Common myeloid progenitor, CD34-positive (primary cell): ENCODE measurements around the gene LACC1.

Experiments used
- CTCF ChIA-PET: fragments of 350-600 bp; sonication (Branson Sonifier 250); formaldehyde crosslinking; loops from one replicate; lab custom pipeline; 2021; ENCODE audit warnings: antibody characterized with exemption; lab: Charles Lee
- POLR2A ChIA-PET: fragments of 350-600 bp; sonication (Branson Sonifier 250); formaldehyde crosslinking; loops from one replicate; lab custom pipeline; 2021; ENCODE audit warnings: antibody characterized with exemption; lab: Charles Lee
- DNase-seq, 3 donors: peaks; one replicate each; pipeline versions ENCODE4 v3.0.0 to v3.0.0-alpha.2; 2013
- H3K27ac ChIP-seq, 2 experiments: 1 replicate in 1 of 2; 2 replicates in 1 of 2; pipeline ENCODE4 v1.7.0; 2013; ENCODE audit warnings: inconsistent platforms in 2 of 2, low read length in 2 of 2, mild to moderate bottlenecking in 2 of 2, low read depth in 1 of 2, moderate library complexity in 1 of 2; ENCODE audit not compliant: severe bottlenecking in 2 of 2, insufficient read depth in 1 of 2, poor library complexity in 1 of 2
- H3K27me3 ChIP-seq, 5 experiments: replicated peaks in 2 of 5; 1 replicate in 3 of 5; 2 replicates in 2 of 5; pipeline versions ENCODE4 v1.6.1 to v1.7.0; 2013; ENCODE audit warnings: low read length in 4 of 5, mild to moderate bottlenecking in 2 of 5, moderate library complexity in 2 of 5, inconsistent platforms in 1 of 5; ENCODE audit not compliant: insufficient read depth in 5 of 5, control insufficient read depth in 4 of 5
- H3K36me3 ChIP-seq, 4 experiments: 1 replicate in 2 of 4; 2 replicates in 2 of 4; pipeline versions ENCODE4 v1.6.1 to v1.7.0; 2013; ENCODE audit warnings: low read length in 3 of 4, control low read depth in 1 of 4, mild to moderate bottlenecking in 1 of 4; ENCODE audit not compliant: control insufficient read depth in 4 of 4, insufficient read depth in 4 of 4
- H3K4me1 ChIP-seq, 4 experiments: 1 replicate in 3 of 4; 2 replicates in 1 of 4; pipeline versions ENCODE4 v1.6.1 to v1.7.1; 2013; ENCODE audit warnings: low read length in 3 of 4, mild to moderate bottlenecking in 3 of 4, control low read depth in 1 of 4, inconsistent platforms in 1 of 4, moderate library complexity in 1 of 4; ENCODE audit not compliant: control insufficient read depth in 4 of 4, insufficient read depth in 4 of 4; ENCODE audit errors: control extremely low read depth in 1 of 4
- H3K4me3 ChIP-seq, 7 experiments: 1 replicate in 4 of 7; 2 replicates in 3 of 7; pipeline versions ENCODE4 v1.5.1 to v1.7.0; 2013; ENCODE audit warnings: mild to moderate bottlenecking in 7 of 7, low read length in 6 of 7, moderate library complexity in 6 of 7, inconsistent platforms in 2 of 7, low read depth in 2 of 7, control low read depth in 1 of 7; ENCODE audit not compliant: insufficient read depth in 4 of 7, control insufficient read depth in 1 of 7; ENCODE audit errors: extremely low read depth in 1 of 7
- H3K9me3 ChIP-seq, 5 experiments: 1 replicate in 4 of 5; 2 replicates in 1 of 5; pipeline versions ENCODE4 v1.6.1 to v1.7.1; 2013; ENCODE audit warnings: low read length in 4 of 5, mild to moderate bottlenecking in 2 of 5, inconsistent platforms in 1 of 5, low read depth in 1 of 5, moderate library complexity in 1 of 5; ENCODE audit not compliant: control insufficient read depth in 4 of 5, insufficient read depth in 2 of 5; ENCODE audit errors: control extremely low read depth in 1 of 5
- WGBS: methylation state at CpG from one replicate; pipeline ENCODE4 v1.1.5; 2013; ENCODE audit not compliant: insufficient coverage; 5-methylcytosine and 5-hydroxymethylcytosine counted together

The LACC1 gene

DNA sequence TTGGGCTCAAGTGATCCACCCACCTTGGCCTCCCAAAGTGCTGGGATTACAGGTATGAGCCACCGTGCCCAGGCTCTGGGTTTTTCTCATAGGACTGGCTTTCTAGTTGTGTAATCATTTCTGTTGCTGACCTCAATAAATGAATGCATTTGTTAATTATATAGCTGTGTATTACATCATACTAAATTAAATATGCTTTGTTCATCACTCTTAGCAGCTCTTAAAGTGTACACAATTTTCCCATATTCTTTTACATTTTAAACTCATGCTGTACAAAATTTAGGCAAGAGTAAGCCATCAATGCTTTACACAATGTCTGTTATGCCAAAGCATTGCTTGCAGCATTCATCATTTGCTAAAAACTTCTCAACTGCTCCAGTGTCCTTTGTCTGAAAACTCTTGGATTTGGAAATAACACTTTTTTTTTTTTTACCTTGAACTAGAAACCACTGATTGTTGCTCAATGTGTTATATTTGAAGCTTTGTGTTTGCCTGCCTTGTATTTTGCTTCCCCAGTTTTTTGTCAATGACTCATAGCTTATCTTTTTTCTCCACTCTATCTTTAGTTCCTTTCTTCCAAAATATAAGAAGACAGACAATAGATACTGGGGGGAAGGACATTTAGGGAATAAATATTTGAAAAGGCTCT, 31.6 kb upstream of the LACC1 start:
- WGBS, result no CpG with 5 or more reads among the region's 1 CpG
- peaks cover 0 to 14% (median 0%) of the 10 kb centered on the region in 4 experiments for H3K36me3 ChIP-seq
- peaks cover 0 to 11% (median 0%) of the 10 kb centered on the region in 4 experiments for H3K4me1 ChIP-seq
- H3K27me3 ChIP-seq, result no peaks in the 10 kb centered on the region
- no peak overlapping the region for H3K4me3 ChIP-seq
- CTCF ChIA-PET, result interaction anchor here (1.2 to 1.4 kb wide), 2 partner anchors 13 to 25 kb away, joined by 3 to 4 read pairs; no protein-coding TSS in a partner anchor
- H3K27ac ChIP-seq, result no peak overlapping the region
- peak in 2 of 3 donors; percentile 59 to 65 for DNase-seq
- POLR2A ChIA-PET, result no interaction called here
- peaks cover 3 to 49% (median 19%) of the 10 kb centered on the region in 5 experiments for H3K9me3 ChIP-seq

- peak; percentile 10 to 62 (median 60) for DNase-seq
- CTCF ChIA-PET, result no interaction called here
These were observed 28.8 kb upstream of the LACC1 start for GRCh38 chr13:43850873-43851272.

GRCh38 chr13:43852923-43853404, 26.7 kb upstream of the LACC1 start:
- WGBS, result 100% methylated on average over 1 of the region's 1 CpG
- ChIA-PET CTCF (no interaction called here), POLR2A (no interaction called here)
- Histone ChIP-seq H3K27ac (no peak overlapping the region), H3K27me3 (no peaks in the 10 kb centered on the region), H3K4me3 (no peak overlapping the region), H3K36me3 (peaks cover 0 to 15% (median 0%) of the 10 kb centered on the region in 4 experiments), H3K4me1 (peaks cover 0 to 6% (median 0%) of the 10 kb centered on the region in 4 experiments), H3K9me3 (peaks cover 3 to 55% (median 24%) of the 10 kb centered on the region in 5 experiments)
- DNase-seq, result peak in 2 of 3 donors; percentile 21 to 25

More at GRCh38 chr13:43850873-43851272, 28.8 kb upstream of the LACC1 start:
- H3K9me3 ChIP-seq, result peaks cover 3 to 58% (median 24%) of the 10 kb centered on the region in 5 experiments
- H3K36me3 ChIP-seq, result peaks cover 0 to 15% (median 0%) of the 10 kb centered on the region in 4 experiments
- peaks cover 0 to 11% (median 0%) of the 10 kb centered on the region in 4 experiments for H3K4me1 ChIP-seq
- H3K27me3 ChIP-seq, result no peaks in the 10 kb centered on the region
- H3K4me3 ChIP-seq, result no peak overlapping the region
- no peak overlapping the region for H3K27ac ChIP-seq
- 100% methylated on average over 1 of the region's 1 CpG for WGBS
- POLR2A ChIA-PET, result no interaction called here

- no peak for DNase-seq
- CTCF ChIA-PET, result no interaction called here
- WGBS, result no CpG with 5 or more reads among the region's 1 CpG
- H3K27me3 ChIP-seq, result no peaks in the 10 kb centered on the region
- POLR2A ChIA-PET, result no interaction called here
- peaks cover 0 to 7% (median 0%) of the 10 kb centered on the region in 5 experiments for H3K9me3 ChIP-seq
- no peak overlapping the region for H3K27ac ChIP-seq
- peaks cover 0 to 2% (median 0%) of the 10 kb centered on the region in 4 experiments for H3K36me3 ChIP-seq
- no peak overlapping the region for H3K4me3 ChIP-seq
- no peaks in the 10 kb centered on the region for H3K4me1 ChIP-seq
These were observed 17.8 kb upstream of the LACC1 start for GRCh38 chr13:43861863-43862262.

DNA sequence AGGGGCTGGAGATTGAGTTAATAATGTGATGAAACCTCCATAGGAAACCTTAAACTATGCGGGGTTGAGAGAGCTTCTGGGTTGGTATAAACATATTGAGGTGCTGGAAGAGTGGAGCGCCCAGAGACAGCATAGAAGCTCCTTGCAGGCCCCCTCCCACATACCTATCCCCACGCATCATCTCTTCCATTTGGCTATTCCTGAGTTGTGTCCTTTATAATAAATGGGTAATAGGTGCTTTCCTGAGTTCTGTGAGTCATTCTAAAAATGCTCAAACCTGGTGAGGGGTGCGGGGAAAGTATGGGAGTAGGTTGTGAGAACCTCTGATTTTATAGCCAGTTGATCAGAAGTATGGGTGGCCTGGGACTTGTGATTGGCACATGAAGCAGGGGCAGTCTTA, 14.8 kb upstream of the LACC1 start:
- H3K27ac ChIP-seq, result no peak overlapping the region
- WGBS, result 100% methylated on average over 1 of the region's 4 CpGs

GRCh38 chr13:43865892-43866291, 13.8 kb upstream of the LACC1 start:
- peaks cover 0 to 7% (median 0%) of the 10 kb centered on the region in 5 experiments for H3K9me3 ChIP-seq
- H3K4me1 ChIP-seq, result no peaks in the 10 kb centered on the region
- no peak overlapping the region for H3K4me3 ChIP-seq
- ChIA-PET CTCF (no interaction called here), POLR2A (no interaction called here)
- no peaks in the 10 kb centered on the region for H3K27me3 ChIP-seq
- DNase-seq, result peak in 1 of 3 donors; percentile 14
- peaks cover 0 to 2% (median 2%) of the 10 kb centered on the region in 4 experiments for H3K36me3 ChIP-seq
- 100% methylated on average over 1 of the region's 4 CpGs for WGBS
- no peak overlapping the region for H3K27ac ChIP-seq

More for the DNA sequence above, 14.8 kb upstream of the LACC1 start:
- Histone ChIP-seq H3K4me1 (no peaks in the 10 kb centered on the region), H3K9me3 (peaks cover 0 to 7% (median 0%) of the 10 kb centered on the region in 5 experiments), H3K36me3 (peaks cover 0 to 2% (median 0%) of the 10 kb centered on the region in 4 experiments), H3K4me3 (no peak overlapping the region), H3K27me3 (no peaks in the 10 kb centered on the region)
- ChIA-PET POLR2A (no interaction called here), CTCF (interaction anchor here (1.3 kb wide), 1 partner anchor 8 kb away, joined by 3 read pairs; no protein-coding TSS in a partner anchor)
- no peak for DNase-seq

- H3K36me3 ChIP-seq, result peaks cover 0 to 2% (median under 1%) of the 10 kb centered on the region in 4 experiments
- H3K27me3 ChIP-seq, result no peaks in the 10 kb centered on the region
- WGBS, result 100% methylated on average over 1 of the region's 1 CpG
- CTCF ChIA-PET, result interaction anchor here (1.0 kb wide), 1 partner anchor 1277 kb away, joined by 3 read pairs; no protein-coding TSS in a partner anchor
- H3K4me3 ChIP-seq, result no peak overlapping the region
- POLR2A ChIA-PET, result no interaction called here
- H3K4me1 ChIP-seq, result peaks cover 0 to 2% (median 0%) of the 10 kb centered on the region in 4 experiments
- H3K9me3 ChIP-seq, result peaks cover 0 to 1% (median 0%) of the 10 kb centered on the region in 5 experiments
- DNase-seq, result no peak
- no peak overlapping the region for H3K27ac ChIP-seq
These were observed 7.5 kb upstream of the LACC1 start for GRCh38 chr13:43872181-43872580.
